ENCODE results near the gene MAP4K4. TPM values are rescaled to one million over a fixed set of nuclear protein-coding genes. Genes with fewer than 3 reads are reported as not detected.

Gene MAP4K4
- total and polyA plus RNA-seq, 2 of the 4 experiments (the other 2 are of a cell fraction): 89.4 to 124 TPM

DNA sequence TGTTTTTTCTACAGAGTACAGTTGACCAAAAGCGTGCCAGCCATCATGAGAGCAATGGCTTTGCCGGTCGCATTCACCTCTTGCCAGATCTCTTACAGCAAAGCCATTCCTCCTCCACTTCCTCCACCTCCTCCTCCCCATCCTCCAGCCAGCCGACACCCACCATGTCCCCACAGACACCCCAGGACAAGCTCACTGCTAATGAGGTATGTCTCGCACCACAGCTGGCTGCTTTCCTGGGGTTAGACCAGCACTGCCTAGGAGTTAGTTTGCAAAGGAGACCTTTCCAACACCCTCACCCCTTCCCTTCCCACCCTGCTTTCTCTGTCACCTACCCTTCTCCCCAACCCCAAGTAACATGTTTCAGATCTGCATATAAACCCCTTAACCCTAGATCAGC lies 174.0 kb downstream of the MAP4K4 start:
- Histone ChIP-seq H2AK5ac (ENCODE audit: low read depth, low read length) (no peak overlapping the region; the same call in 1 of the 2 replicates), H2BK20ac (ENCODE audit: low read depth, low read length) (no peak overlapping the region), H3K4ac (ENCODE audit: low read depth, low read length) (no peak overlapping the region), H2AFZ (replicated peaks; ENCODE audit: low read length, poor library complexity) (no peak overlapping the region), H3K4me3 (ENCODE audit: insufficient read depth, low read depth, low read length) (no peak overlapping the region), H2BK5ac (ENCODE audit: low read depth, low read length, poor library complexity, severe bottlenecking) (no peak overlapping the region), H2BK15ac (ENCODE audit: low read depth, low read length) (no peak overlapping the region), H3K4me1 (ENCODE audit: control insufficient read depth, insufficient read depth, low read length) (no peaks in the 10 kb centered on the region), H4K20me1 (ENCODE audit: insufficient read depth, low read length) (no peaks in the 10 kb centered on the region), H3K4me2 (ENCODE audit: low read depth, low read length) (no peak overlapping the region), H3K9me3 (ENCODE audit: control insufficient read depth, insufficient read depth, low read length) (no peaks in the 10 kb centered on the region), H3K27me3 (ENCODE audit: control insufficient read depth, insufficient read depth, low read length) (no peaks in the 10 kb centered on the region), H3K56ac (ENCODE audit: extremely low read depth, insufficient read depth, low read length) (no peak overlapping the region), H2BK120ac (ENCODE audit: low read depth, low read length) (no peak overlapping the region), H3K9ac (ENCODE audit: low read depth, low read length) (no peak overlapping the region), H3K27ac (ENCODE audit: insufficient read depth, low read length) (no peak overlapping the region), H3K36me3 (ENCODE audit: control insufficient read depth, insufficient read depth, low read length) (peaks cover 51% of the 10 kb centered on the region), H3K23ac (ENCODE audit: low read depth, low read length) (0 out of 2 replicates have a peak overlapping the region, but pooled peaks have one; percentile 15), H3K9me1 (ENCODE audit: insufficient read depth, low read length) (peaks cover 5% of the 10 kb centered on the region), H2AK9ac (replicated peaks; ENCODE audit: low read depth, low read length, poor library complexity) (no peak overlapping the region), H4K91ac (ENCODE audit: insufficient read depth, low read depth, low read length) (no peak overlapping the region), H3K14ac (replicated peaks; ENCODE audit: low read depth, low read length) (no peak overlapping the region), H3K79me1 (ENCODE audit: low read depth in 1 of 2, low read length in 2 of 2) (peaks cover 14 to 52% of the 10 kb centered on the region in 2 experiments; a peak in 3 of 4 replicates), H4K5ac (ENCODE audit: low read depth, low read length) (no peak overlapping the region), H3K18ac (ENCODE audit: low read depth, low read length) (no peak overlapping the region), H4K8ac (ENCODE audit: low read depth in 2 of 2, low read length in 2 of 2) (no peak overlapping the region)
- no TSS peak for BruUV-seq (replicated peaks)
- ChIA-PET POLR2A (ENCODE audit: unreplicated experiment) (no interaction called here), CTCF (interaction anchor here (0.6 to 1.0 kb wide), 2 partner anchors 22 kb away, joined by 4 read pairs; no protein-coding TSS in a partner anchor)
- WGBS, 2 experiments (ENCODE audit: extremely low coverage in 2 of 2, insufficient read length in 1 of 2): 100% methylated on average over 2 of the region's 5 CpGs; no CpG with 5 or more reads in 1 of the 2 experiments
- dilution Hi-C loops (cut with HindIII; ENCODE audit: low sequenced_read_pairs, unreplicated experiment) (no loop called here), intact Hi-C loops (cut with micrococcal nuclease) (no loop called here), in situ Hi-C loops (cut with MboI; ENCODE audit: low sequenced_read_pairs) (no loop called here)
- no peak for ATAC-seq (ENCODE audit: low read depth)
- TF ChIP-seq, protein P1, sequence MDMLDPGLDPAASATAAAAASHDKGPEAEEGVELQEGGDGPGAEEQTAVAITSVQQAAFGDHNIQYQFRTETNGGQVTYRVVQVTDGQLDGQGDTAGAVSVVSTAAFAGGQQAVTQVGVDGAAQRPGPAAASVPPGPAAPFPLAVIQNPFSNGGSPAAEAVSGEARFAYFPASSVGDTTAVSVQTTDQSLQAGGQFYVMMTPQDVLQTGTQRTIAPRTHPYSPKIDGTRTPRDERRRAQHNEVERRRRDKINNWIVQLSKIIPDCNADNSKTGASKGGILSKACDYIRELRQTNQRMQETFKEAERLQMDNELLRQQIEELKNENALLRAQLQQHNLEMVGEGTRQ (IDR thresholded peaks at IDR 0.05; ENCODE audit: low read depth, low read length): no peak
- TF ChIP-seq MAFK (IDR thresholded peaks at IDR 0.05; ENCODE audit: low read depth, low read length) (no peak), MAZ (IDR thresholded peaks at IDR 0.05; ENCODE audit: borderline replicate concordance, low read depth, low read length) (no peak), CEBPB (IDR thresholded peaks at IDR 0.05; ENCODE audit: low read depth, low read length) (no peak), RCOR1 (IDR thresholded peaks at IDR 0.05; ENCODE audit: insufficient replicate concordance, low read length) (no peak), POLR2A (IDR thresholded peaks at IDR 0.05; ENCODE audit: low read depth, low read length) (no peak)
- TF ChIP-seq, protein P2, sequence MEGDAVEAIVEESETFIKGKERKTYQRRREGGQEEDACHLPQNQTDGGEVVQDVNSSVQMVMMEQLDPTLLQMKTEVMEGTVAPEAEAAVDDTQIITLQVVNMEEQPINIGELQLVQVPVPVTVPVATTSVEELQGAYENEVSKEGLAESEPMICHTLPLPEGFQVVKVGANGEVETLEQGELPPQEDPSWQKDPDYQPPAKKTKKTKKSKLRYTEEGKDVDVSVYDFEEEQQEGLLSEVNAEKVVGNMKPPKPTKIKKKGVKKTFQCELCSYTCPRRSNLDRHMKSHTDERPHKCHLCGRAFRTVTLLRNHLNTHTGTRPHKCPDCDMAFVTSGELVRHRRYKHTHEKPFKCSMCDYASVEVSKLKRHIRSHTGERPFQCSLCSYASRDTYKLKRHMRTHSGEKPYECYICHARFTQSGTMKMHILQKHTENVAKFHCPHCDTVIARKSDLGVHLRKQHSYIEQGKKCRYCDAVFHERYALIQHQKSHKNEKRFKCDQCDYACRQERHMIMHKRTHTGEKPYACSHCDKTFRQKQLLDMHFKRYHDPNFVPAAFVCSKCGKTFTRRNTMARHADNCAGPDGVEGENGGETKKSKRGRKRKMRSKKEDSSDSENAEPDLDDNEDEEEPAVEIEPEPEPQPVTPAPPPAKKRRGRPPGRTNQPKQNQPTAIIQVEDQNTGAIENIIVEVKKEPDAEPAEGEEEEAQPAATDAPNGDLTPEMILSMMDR (conservative IDR thresholded peaks at IDR 0.05; ENCODE audit: low read depth, low read length): no peak
- DNase-seq: no peak
